Cardiac muscle cell (in vitro differentiated cells and primary cell): ENCODE measurements around the gene ASCC3. TPM values are rescaled to one million over a fixed set of nuclear protein-coding genes. Genes with fewer than 3 reads are reported as not detected.
A peak's percentile ranks its signal among the peaks of the same experiment; 100 is the strongest.

Source experiments
- DNase-seq, 2 donors: peaks; one replicate each; pipeline versions ENCODE4 v3.0.0 to v3.0.0-alpha.2; 2010 to 2017; ENCODE audit warnings: low read depth in 1 of 2, low spot score in 1 of 2
- H3K27ac ChIP-seq: fragments of 200-600 bp; sonication (generic); 2 replicates; pipeline ENCODE4 v1.5.1; 2016
- H3K27me3 ChIP-seq: fragments of 200-600 bp; sonication (generic); 2 replicates; pipeline ENCODE4 v1.6.0; 2016; ENCODE audit warnings: control low read depth
- H3K36me3 ChIP-seq: fragments of 200-600 bp; sonication (generic); 2 replicates; pipeline ENCODE4 v1.5.1; 2016; ENCODE audit warnings: control low read depth
- H3K4me1 ChIP-seq: fragments of 200-600 bp; sonication (generic); 2 replicates; pipeline ENCODE4 v1.8.1; 2017; ENCODE audit warnings: low read depth, mild to moderate bottlenecking, mixed run types
- H3K4me3 ChIP-seq: fragments of 200-600 bp; sonication (generic); 2 replicates; pipeline ENCODE4 v1.5.1; 2016; ENCODE audit warnings: mild to moderate bottlenecking
- H3K9me3 ChIP-seq: fragments of 200-600 bp; sonication (generic); 2 replicates; pipeline ENCODE4 v1.5.1; 2017; ENCODE audit warnings: low read depth, mild to moderate bottlenecking, control low read depth
- CTCF ChIP-seq: IDR thresholded peaks from 2 replicates; pipeline ENCODE4 v1.5.1; 2012; ENCODE audit warnings: low read depth, mild to moderate bottlenecking, low read length
- polyA plus RNA-seq: library from polyadenylated mRNA; unstranded; fragments of >200 nt; fragmentation: Nextera tagmentation; extraction: Ambion mirVana; gene quantifications from 2 replicates; pipeline ENCODE4 v1.2.1, GENCODE V29; 2016
- total RNA-seq: library from RNA; depleted of rRNA; stranded (reverse); fragments of >200 nt; gene quantifications from 2 replicates; pipeline ENCODE4 v1.2.3, GENCODE V29; 2016

Gene ASCC3
- total and polyA plus RNA-seq, 2 experiments from 2014 or later = 29.3 to 33.7 TPM

GRCh38 chr6:100780648-100781047, 100.5 kb downstream of the ASCC3 start:
- no peaks in the 10 kb centered on the region for H3K36me3 ChIP-seq
- H3K4me3 ChIP-seq = no peak overlapping the region
- H3K27me3 ChIP-seq = no peaks in the 10 kb centered on the region
- DNase-seq = no peak
- no peaks in the 10 kb centered on the region for H3K9me3 ChIP-seq
- H3K27ac ChIP-seq = no peak overlapping the region
- no peaks in the 10 kb centered on the region for H3K4me1 ChIP-seq
- TF ChIP-seq CTCF = no peak

- no peaks in the 10 kb centered on the region for H3K27me3 ChIP-seq
- peak in 1 of 2 donors; percentile 28 for DNase-seq
- H3K9me3 ChIP-seq = no peaks in the 10 kb centered on the region
- H3K36me3 ChIP-seq = no peaks in the 10 kb centered on the region
- no peaks in the 10 kb centered on the region for H3K4me1 ChIP-seq
- TF ChIP-seq CTCF = peak; percentile 22
- no peak overlapping the region for H3K27ac ChIP-seq
- H3K4me3 ChIP-seq = no peak overlapping the region
Measured at GRCh38 chr6:100775667-100776066, 105.5 kb downstream of the ASCC3 start.

GRCh38 chr6:100774681-100775080, 106.4 kb downstream of the ASCC3 start:
- no peaks in the 10 kb centered on the region for H3K27me3 ChIP-seq
- no peaks in the 10 kb centered on the region for H3K9me3 ChIP-seq
- no peaks in the 10 kb centered on the region for H3K36me3 ChIP-seq
- no peak overlapping the region for H3K27ac ChIP-seq
- no peak overlapping the region for H3K4me3 ChIP-seq
- no peaks in the 10 kb centered on the region for H3K4me1 ChIP-seq
- no peak for TF ChIP-seq CTCF
- DNase-seq = peak in 1 of 2 donors; percentile 9

- Histone ChIP-seq H3K4me1 (no peaks in the 10 kb centered on the region), H3K27ac (no peak overlapping the region), H3K27me3 (no peaks in the 10 kb centered on the region), H3K9me3 (no peaks in the 10 kb centered on the region), H3K4me3 (no peak overlapping the region), H3K36me3 (peaks cover 15% of the 10 kb centered on the region)
- TF ChIP-seq CTCF = no peak
- no peak for DNase-seq
Measured at GRCh38 chr6:100768816-100769351, 112.2 kb downstream of the ASCC3 start.

- TF ChIP-seq CTCF = no peak
- H3K36me3 ChIP-seq = peaks cover 15% of the 10 kb centered on the region
- H3K4me3 ChIP-seq = no peak overlapping the region
- no peaks in the 10 kb centered on the region for H3K27me3 ChIP-seq
- H3K4me1 ChIP-seq = no peaks in the 10 kb centered on the region
- no peak for DNase-seq
- no peaks in the 10 kb centered on the region for H3K9me3 ChIP-seq
- no peak overlapping the region for H3K27ac ChIP-seq
Measured at GRCh38 chr6:100763617-100764241, 117.4 kb downstream of the ASCC3 start.
